Left cardiac atrium (tissue), 4 donors: Measurements from ENCODE around the gene BCR. TPM values are rescaled to one million over a fixed set of nuclear protein-coding genes. Genes with fewer than 3 reads are reported as not detected.

Experiments used
- ATAC-seq, 2 donors: fragments of 200-7000 bp; cut with Tn5 transposase; one replicate each; pipeline ENCODE4 v1.9.1; 2020; ENCODE audit warnings: mild to moderate bottlenecking in 2 of 2, moderate library complexity in 2 of 2
- DNase-seq: peaks from one replicate; pipeline ENCODE4 v3.0.0-alpha.2; 2020
- intact Hi-C, 2 donors: fragments of 100-400 bp; cut with DNase I; formaldehyde crosslinking; loops; one replicate each; pipeline versions ENCODE4 v1.14.1 to v1.15.1; 2022 to 2023
- total RNA-seq, 2 donors: library from RNA; stranded (reverse); fragmentation: NEBNext Ultra II Directional; extraction: Animal tissue kit (Norgen Biotek cat#: 25700); gene quantifications; one replicate each; pipeline ENCODE4 v1.2.1, GENCODE V29; 2021
- donor health status: DM: no; HTN: yes; CAD: no.
- donor health status: DM: no; HTN: yes; CAD: no; lungs with severe emphysema.
- donor health status: DM: yes; HTN: yes; CAD: no.
- donor health status: Dilated cardiomyopathy.

The BCR gene
- total RNA-seq, 2 donors from 2014 or later: 28.0 to 47.1 TPM

GRCh38 chr22:23284504-23285033 is 104.3 kb downstream of the BCR start:
- intact Hi-C loops: loop anchor here in 1 of 2 donors (10.0 kb wide), 1 partner anchor 330 kb away; no protein-coding TSS in a partner anchor
- no peak for ATAC-seq

GRCh38 chr22:23285236-23285635 is 104.9 kb downstream of the BCR start:
- intact Hi-C loops: loop anchor here in 1 of 2 donors (10.0 kb wide), 1 partner anchor 330 kb away; no protein-coding TSS in a partner anchor
- DNase-seq: no peak
- ATAC-seq: no peak

More at GRCh38 chr22:23284504-23285033, 104.3 kb downstream of the BCR start:
- DNase-seq: no peak

GRCh38 chr22:23285734-23286133 is 105.4 kb downstream of the BCR start:
- intact Hi-C loops: loop anchor here in 1 of 2 donors (10.0 kb wide), 1 partner anchor 331 kb away; no protein-coding TSS in a partner anchor
- ATAC-seq: no peak
- DNase-seq: no peak

GRCh38 chr22:23286296-23286695 is 106.0 kb downstream of the BCR start:
- DNase-seq: no peak
- no peak for ATAC-seq
- intact Hi-C loops: loop anchor here in 1 of 2 donors (10.0 kb wide), 1 partner anchor 331 kb away; no protein-coding TSS in a partner anchor

- intact Hi-C loops: loop anchor here in 1 of 2 donors (10.0 kb wide), 1 partner anchor 333 kb away; no protein-coding TSS in a partner anchor
- no peak for DNase-seq
Observed at GRCh38 chr22:23287136-23288095, 107.1 kb downstream of the BCR start.

GRCh38 chr22:23288301-23289129 is 108.2 kb downstream of the BCR start:
- DNase-seq (no peak), ATAC-seq (no peak)
- intact Hi-C loops: loop anchor here in 1 of 2 donors (10.0 kb wide), 1 partner anchor 334 kb away; no protein-coding TSS in a partner anchor

More at GRCh38 chr22:23287136-23288095, 107.1 kb downstream of the BCR start:
- ATAC-seq: no peak

GRCh38 chr22:23289130-23289503 is 108.8 kb downstream of the BCR start:
- no peak for ATAC-seq
- no peak for DNase-seq
- intact Hi-C loops: loop anchor here in 1 of 2 donors (10.0 kb wide), 1 partner anchor 334 kb away; no protein-coding TSS in a partner anchor

GRCh38 chr22:23289851-23290724 is 109.8 kb downstream of the BCR start:
- intact Hi-C loops: loop anchor here in 1 of 2 donors (10.0 kb wide), 1 partner anchor 335 kb away; no protein-coding TSS in a partner anchor
- DNase-seq (peak; percentile 66), ATAC-seq (peak; percentile 62 to 66)

- ATAC-seq (no peak), DNase-seq (no peak)
- intact Hi-C loops: no loop called here
Observed at GRCh38 chr22:23291806-23292452, 111.6 kb downstream of the BCR start.

- ATAC-seq (no peak), DNase-seq (no peak)
- intact Hi-C loops: no loop called here
Observed at GRCh38 chr22:23292453-23293350, 112.4 kb downstream of the BCR start.

GRCh38 chr22:23293720-23294119 is 113.4 kb downstream of the BCR start:
- intact Hi-C loops: no loop called here

GRCh38 chr22:23294221-23294620 is 113.9 kb downstream of the BCR start:
- intact Hi-C loops: no loop called here

More at GRCh38 chr22:23293720-23294119, 113.4 kb downstream of the BCR start:
- DNase-seq: no peak
- no peak for ATAC-seq

GRCh38 chr22:23300476-23300875 is 120.2 kb downstream of the BCR start:
- intact Hi-C loops: no loop called here
- ATAC-seq: no peak
- DNase-seq: peak; percentile 16

More at GRCh38 chr22:23294221-23294620, 113.9 kb downstream of the BCR start:
- no peak for DNase-seq
- ATAC-seq: no peak

GRCh38 chr22:23301591-23301990 is 121.3 kb downstream of the BCR start:
- intact Hi-C loops: no loop called here
- DNase-seq (peak; percentile 18), ATAC-seq (no peak)

- intact Hi-C loops: no loop called here
- DNase-seq (peak; percentile 48), ATAC-seq (no peak)
Observed at GRCh38 chr22:23302171-23303002, 122.1 kb downstream of the BCR start.
